HepG2 (cell line): Measurements from ENCODE around the gene RSAD1. TPM values are rescaled to one million over a fixed set of nuclear protein-coding genes. Genes with fewer than 3 reads are reported as not detected.
A peak's percentile ranks its signal among the peaks of the same experiment; 100 is the strongest.

Experiments
- ARNT2 ChIP-seq: sonication (generic); formaldehyde crosslinking; IDR thresholded peaks from 2 replicates; pipeline ENCODE4 v1.8.0; 2022; ENCODE audit warnings: mild to moderate bottlenecking, low read depth, missing genetic modification reagents, moderate library complexity
- ATF7-NPFF ChIP-seq: sonication (generic); formaldehyde crosslinking; IDR thresholded peaks from 2 replicates; pipeline ENCODE4 v1.8.1; 2023; ENCODE audit warnings: mild to moderate bottlenecking, low read depth, missing genetic modification reagents, moderate library complexity
- BCL3 ChIP-seq: sonication (generic); formaldehyde crosslinking; IDR thresholded peaks from 2 replicates; pipeline ENCODE4 v1.5.1; 2020; ENCODE audit warnings: mild to moderate bottlenecking, missing genetic modification reagents, moderate library complexity
- DDIT3 ChIP-seq: sonication (generic); formaldehyde crosslinking; IDR thresholded peaks from 2 replicates; pipeline ENCODE4 v1.4.0; 2020; ENCODE audit warnings: mild to moderate bottlenecking, missing genetic modification reagents
- FOXA1 ChIP-seq, 2 experiments: fragments of 450-650 bp in 1 of 2; sonication (generic) in 1 of 2; formaldehyde crosslinking in 1 of 2; IDR thresholded peaks; 2 replicates each; pipeline versions ENCODE4 v1.4.0 to v1.6.1; 2016 to 2020; ENCODE audit warnings: missing genetic modification reagents in 1 of 2
- HBP1 ChIP-seq: IDR thresholded peaks from 2 replicates; pipeline ENCODE4 v1.6.1; 2016; ENCODE audit warnings: low read depth, control low read depth
- HDAC6 ChIP-seq: fragments of 200-600 bp; sonication (generic); IDR thresholded peaks from 2 replicates; pipeline ENCODE4 v1.7.0; 2017; ENCODE audit warnings: mild to moderate bottlenecking, antibody characterized with exemption, low read length, low read depth
- IRF9 ChIP-seq: sonication (generic); formaldehyde crosslinking; IDR thresholded peaks from 2 replicates; pipeline ENCODE4 v1.8.0; 2022; ENCODE audit warnings: missing genetic modification reagents, mild to moderate bottlenecking, borderline replicate concordance
- LBX2 ChIP-seq: sonication (generic); formaldehyde crosslinking; IDR thresholded peaks from 2 replicates; pipeline ENCODE4 v1.5.0; 2020; ENCODE audit warnings: missing genetic modification reagents, mild to moderate bottlenecking, borderline replicate concordance
- MEF2D ChIP-seq: sonication (generic); formaldehyde crosslinking; IDR thresholded peaks from 2 replicates; pipeline ENCODE4 v1.5.1; 2020; ENCODE audit warnings: mild to moderate bottlenecking, missing genetic modification reagents
- RBAK ChIP-seq: sonication (generic); formaldehyde crosslinking; IDR thresholded peaks from 2 replicates; pipeline ENCODE4 v1.5.1; 2020; ENCODE audit warnings: mild to moderate bottlenecking, missing genetic modification reagents
- RFXANK ChIP-seq: IDR thresholded peaks from 2 replicates; pipeline ENCODE4 v1.6.1; 2016
- TCF12 ChIP-seq, 2 experiments: fragments of 450-650 bp in 1 of 2; sonication (generic) in 1 of 2; formaldehyde crosslinking in 1 of 2; IDR thresholded peaks; 2 replicates each; pipeline versions ENCODE4 v1.6.1 to v1.8.0; 2017 to 2022; ENCODE audit warnings: antibody characterized with exemption in 1 of 2, mild to moderate bottlenecking in 1 of 2, missing genetic modification reagents in 1 of 2, moderate library complexity in 1 of 2
- TGIF2 ChIP-seq: IDR thresholded peaks from 2 replicates; pipeline ENCODE4 v1.6.1; 2016; ENCODE audit warnings: control low read depth, missing compliant biosample characterization
- ZBTB26 ChIP-seq: IDR thresholded peaks from 2 replicates; pipeline ENCODE4 v1.6.1; 2016; ENCODE audit warnings: missing compliant biosample characterization, missing genetic modification reagents, borderline replicate concordance
- ZNF329 ChIP-seq: sonication (generic); formaldehyde crosslinking; IDR thresholded peaks from 2 replicates; pipeline ENCODE4 v1.9.0; 2021; ENCODE audit warnings: low read depth, mild to moderate bottlenecking, missing genetic modification reagents
- ZNF549 ChIP-seq: sonication (generic); formaldehyde crosslinking; IDR thresholded peaks from 2 replicates; pipeline ENCODE4 v1.5.0; 2020; ENCODE audit warnings: missing genetic modification reagents
- ZNF567 ChIP-seq: sonication (generic); formaldehyde crosslinking; IDR thresholded peaks from 2 replicates; pipeline ENCODE4 v1.8.1; 2023; ENCODE audit warnings: mild to moderate bottlenecking, missing genetic modification reagents, borderline replicate concordance
- ZXDC ChIP-seq: sonication (generic); formaldehyde crosslinking; IDR thresholded peaks from 2 replicates; pipeline ENCODE4 v1.5.0; 2020; ENCODE audit warnings: mild to moderate bottlenecking, missing genetic modification reagents
- polyA plus RNA-seq, 8 experiments: library from polyadenylated mRNA; depleted of rRNA in 3 of 8; stranded (reverse) in 7 of 8; unstranded in 1 of 8; fragments of >200 nt; fragmentation: Illumina TruSeq in 4 of 8; extraction: Trizol in 4 of 8; gene quantifications; 2 replicates each; pipeline versions ENCODE4 v1.2.1 to v1.2.3, GENCODE V29; 2011 to 2016; ENCODE audit warnings: low read depth in 4 of 8, missing spikeins in 1 of 8, mixed read lengths in 1 of 8; ENCODE audit not compliant: insufficient read depth in 1 of 8
- total RNA-seq, 5 experiments: library from RNA; depleted of rRNA; stranded (reverse); fragments of >200 nt; fragmentation: Illumina TruSeq; extraction: Trizol; gene quantifications; 2 replicates each; pipeline ENCODE4 v1.2.3, GENCODE V29; 2016; ENCODE audit warnings: low read depth in 1 of 5

Gene RSAD1
- total and polyA plus RNA-seq, 2 of the 13 experiments (the other 11 are each of a cell fraction or from before 2014, with no cell fraction given): 22.7 to 27.7 TPM

- TF ChIP-seq RBAK (no peak), ZBTB26 (CRISPR knock-in tag) (0 out of 2 replicates have a peak, but pooled peaks have one; percentile 23), TGIF2 (no peak), ZNF329 (CRISPR knock-in tag) (no peak), ZNF549 (CRISPR knock-in tag) (no peak), RFXANK (CRISPR knock-in tag) (no peak), HDAC6 (no peak), HBP1 (CRISPR knock-in tag) (no peak), TCF12 (IDR thresholded peaks at IDR 0.05) (no peak), TCF12 (CRISPR knock-in tag; IDR thresholded peaks at IDR 0.05) (no peak), ZNF567 (peak; percentile 61; the same call in 1 of the 2 replicates), ATF7-NPFF (0 out of 2 replicates have a peak, but pooled peaks have one; percentile 10), FOXA1 (IDR thresholded peaks at IDR 0.05) (no peak), FOXA1 (CRISPR knock-in tag; IDR thresholded peaks at IDR 0.05) (peak; percentile 63), BCL3 (CRISPR knock-in tag) (no peak), MEF2D (CRISPR knock-in tag) (no peak), LBX2 (CRISPR knock-in tag) (no peak), ZXDC (CRISPR knock-in tag) (peak; percentile 45; the same call in 1 of the 2 replicates), DDIT3 (no peak), ARNT2 (0 out of 2 replicates have a peak, but pooled peaks have one; percentile 59), IRF9 (CRISPR knock-in tag) (peak; percentile 39; the same call in 1 of the 2 replicates)
Observed at GRCh38 chr17:50518384-50519023, 39.8 kb downstream of the RSAD1 start (continued).
